ENCODE results near the gene ST7. TPM values are rescaled to one million over a fixed set of nuclear protein-coding genes. Genes with fewer than 3 reads are reported as not detected.

ST7 gene
- total RNA-seq, result 20.1 and 23.6 TPM in 2 replicates

GRCh38 chr7:116953372-116953905 lies at the start of gene ST7:
Gene ST7 (plus strand): TSS chr7:116953501. CDS start chr7:116953541, 40 bp downstream.

Other genes starting within 250 kb of the ST7 start
- gene CAPZA2, start 90.9 kb upstream of the ST7 start, total RNA-seq, result 336 and 487 TPM in 2 replicates